AG09319 (cell line): Measurements from ENCODE around the gene VTCN1.

Experiments
- DNase-seq: peaks from one replicate; pipeline ENCODE4 v3.0.0-alpha.2; 2010; ENCODE audit warnings: low read depth; ENCODE audit errors: extremely low read depth
- CTCF ChIP-seq: IDR thresholded peaks from 2 replicates; pipeline ENCODE4 v1.5.1; 2011; ENCODE audit warnings: low read depth, mild to moderate bottlenecking, inconsistent platforms, low read length, moderate library complexity

VTCN1 gene

GRCh38 chr1:117229217-117229616, 18.5 kb upstream of the VTCN1 start:
- no peak for DNase-seq
- no peak for TF ChIP-seq CTCF

GRCh38 chr1:117225931-117226330, 15.2 kb upstream of the VTCN1 start:
- no peak for TF ChIP-seq CTCF
- no peak for DNase-seq

- no peak for TF ChIP-seq CTCF
- no peak for DNase-seq
Observed at GRCh38 chr1:117216718-117217117, 6.0 kb upstream of the VTCN1 start.

- no peak for DNase-seq
- no peak for TF ChIP-seq CTCF
Observed at GRCh38 chr1:117215733-117216462, 5.2 kb upstream of the VTCN1 start.

- DNase-seq = no peak
- TF ChIP-seq CTCF = no peak
Observed at GRCh38 chr1:117215019-117215418, 4.3 kb upstream of the VTCN1 start.

GRCh38 chr1:117213046-117213445, 2.3 kb upstream of the VTCN1 start:
- no peak for TF ChIP-seq CTCF
- DNase-seq = no peak

GRCh38 chr1:117210386-117210785, 341 bp downstream of the VTCN1 start:
- TF ChIP-seq CTCF = no peak
- no peak for DNase-seq
